Activated CD8-positive, alpha-beta T cell treated with anti-CD3 and anti-CD28 coated beads for 36 hours (primary cell): Measurements from ENCODE around the gene CNTNAP4. TPM values are rescaled to one million over a fixed set of nuclear protein-coding genes. Genes with fewer than 3 reads are reported as not detected.

ENCODE experiments used
- ATAC-seq: fragments of 200-7000 bp; cut with Tn5 transposase; one replicate; pipeline ENCODE4 v1.10.0; 2021; ENCODE audit warnings: mild to moderate bottlenecking, moderate library complexity
- CTCF ChIA-PET: fragments of 350-600 bp; sonication (Branson Sonifier 250); formaldehyde crosslinking; loops from one replicate; lab custom pipeline; 2021; ENCODE audit warnings: antibody characterized with exemption; lab: Charles Lee
- POLR2A ChIA-PET: fragments of 350-600 bp; sonication (Branson Sonifier 250); formaldehyde crosslinking; loops from one replicate; lab custom pipeline; 2021; ENCODE audit warnings: antibody characterized with exemption; lab: Charles Lee
- DNase-seq: peaks from one replicate; pipeline ENCODE4 v3.0.0-alpha.2; 2020
- H3K27ac Mint-ChIP-seq: one replicate; pipeline ENCODE4 v1.8.0; 2021; ENCODE audit warnings: mild to moderate bottlenecking, mixed read lengths
- H3K27me3 Mint-ChIP-seq: one replicate; pipeline ENCODE4 v1.8.0; 2021; ENCODE audit warnings: mixed read lengths
- H3K36me3 Mint-ChIP-seq: one replicate; pipeline ENCODE4 v1.8.0; 2021; ENCODE audit warnings: low read depth, mixed read lengths
- H3K4me1 Mint-ChIP-seq: one replicate; pipeline ENCODE4 v1.8.0; 2021; ENCODE audit warnings: low read depth, mixed read lengths
- H3K4me3 Mint-ChIP-seq: one replicate; pipeline ENCODE4 v1.8.0; 2021; ENCODE audit warnings: mild to moderate bottlenecking, moderate library complexity, mixed read lengths
- H3K9me3 Mint-ChIP-seq: one replicate; pipeline ENCODE4 v1.8.0; 2021; ENCODE audit warnings: mixed read lengths
- intact Hi-C: fragments of 100-400 bp; cut with micrococcal nuclease; formaldehyde crosslinking; loops from one replicate; pipeline ENCODE4 v1.10.0; 2022
- total RNA-seq, 2 experiments: library from RNA; stranded (reverse); gene quantifications; one replicate each; pipeline ENCODE4 v1.2.3, GENCODE V29; 2021
- TF ChIP-seq, protein P1 (sequence below): fragments of 200-600 bp; IDR thresholded peaks from one replicate; pipeline ENCODE4 v1.8.0; 2022; ENCODE audit warnings: antibody characterized with exemption, mild to moderate bottlenecking

Gene CNTNAP4
- total RNA-seq, 2 experiments from 2014 or later = not detected

DNA sequence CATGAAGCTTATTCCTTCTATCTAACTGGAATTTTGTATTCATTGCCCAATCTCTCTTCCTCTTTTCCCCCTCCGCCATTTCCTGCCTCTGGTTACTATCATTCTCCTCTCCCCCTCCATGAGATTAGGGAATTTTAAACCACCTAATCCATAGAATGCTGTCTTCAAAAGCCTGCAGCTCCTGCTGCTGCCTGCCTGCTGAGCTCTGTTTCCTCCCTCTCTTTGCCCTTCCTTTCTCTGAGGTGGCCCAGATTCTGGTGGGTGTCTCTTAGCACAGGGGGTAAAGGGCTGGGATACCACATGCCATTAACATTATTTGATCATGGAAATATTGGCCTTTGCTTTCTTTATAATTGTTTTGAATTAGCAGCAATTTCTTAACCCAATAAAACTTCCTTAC is 241.6 kb downstream of the CNTNAP4 start:
- ATAC-seq = no peak
- intact Hi-C loops = no loop called here
- DNase-seq = no peak
- no peak overlapping the region for H3K27ac Mint-ChIP-seq
- H3K4me3 Mint-ChIP-seq = no peak overlapping the region
- POLR2A ChIA-PET = no interaction called here
- H3K9me3 Mint-ChIP-seq = peaks cover 5% of the 10 kb centered on the region
- H3K4me1 Mint-ChIP-seq = no peaks in the 10 kb centered on the region
- TF ChIP-seq, protein P1, sequence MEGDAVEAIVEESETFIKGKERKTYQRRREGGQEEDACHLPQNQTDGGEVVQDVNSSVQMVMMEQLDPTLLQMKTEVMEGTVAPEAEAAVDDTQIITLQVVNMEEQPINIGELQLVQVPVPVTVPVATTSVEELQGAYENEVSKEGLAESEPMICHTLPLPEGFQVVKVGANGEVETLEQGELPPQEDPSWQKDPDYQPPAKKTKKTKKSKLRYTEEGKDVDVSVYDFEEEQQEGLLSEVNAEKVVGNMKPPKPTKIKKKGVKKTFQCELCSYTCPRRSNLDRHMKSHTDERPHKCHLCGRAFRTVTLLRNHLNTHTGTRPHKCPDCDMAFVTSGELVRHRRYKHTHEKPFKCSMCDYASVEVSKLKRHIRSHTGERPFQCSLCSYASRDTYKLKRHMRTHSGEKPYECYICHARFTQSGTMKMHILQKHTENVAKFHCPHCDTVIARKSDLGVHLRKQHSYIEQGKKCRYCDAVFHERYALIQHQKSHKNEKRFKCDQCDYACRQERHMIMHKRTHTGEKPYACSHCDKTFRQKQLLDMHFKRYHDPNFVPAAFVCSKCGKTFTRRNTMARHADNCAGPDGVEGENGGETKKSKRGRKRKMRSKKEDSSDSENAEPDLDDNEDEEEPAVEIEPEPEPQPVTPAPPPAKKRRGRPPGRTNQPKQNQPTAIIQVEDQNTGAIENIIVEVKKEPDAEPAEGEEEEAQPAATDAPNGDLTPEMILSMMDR = no peak
- CTCF ChIA-PET = no interaction called here
- no peaks in the 10 kb centered on the region for H3K36me3 Mint-ChIP-seq
- H3K27me3 Mint-ChIP-seq = peaks cover 1% of the 10 kb centered on the region

DNA sequence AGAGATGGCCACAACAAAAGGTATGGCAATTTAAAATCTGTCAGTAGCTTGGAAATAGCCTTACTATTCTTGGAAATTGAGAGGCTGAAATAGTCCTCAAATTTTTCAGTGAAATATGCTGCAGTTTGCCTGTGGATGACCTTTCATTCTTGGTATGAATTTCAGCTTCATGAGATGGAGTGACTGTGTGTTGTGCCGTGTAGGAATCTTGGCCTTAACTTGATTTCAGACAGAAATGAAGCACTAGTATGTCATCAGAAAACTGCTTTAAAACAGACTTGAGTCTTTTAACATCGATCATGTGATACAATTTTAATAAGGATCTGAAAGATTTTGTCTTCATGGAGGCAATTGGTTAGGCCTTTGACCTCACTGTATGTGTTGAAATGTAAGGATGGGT is 247.2 kb downstream of the CNTNAP4 start:
- Mint-ChIP-seq H3K36me3 (no peaks in the 10 kb centered on the region), H3K4me1 (no peaks in the 10 kb centered on the region), H3K4me3 (no peak overlapping the region), H3K9me3 (peaks cover 5% of the 10 kb centered on the region), H3K27ac (no peak overlapping the region), H3K27me3 (no peaks in the 10 kb centered on the region)
- CTCF ChIA-PET = no interaction called here
- POLR2A ChIA-PET = no interaction called here
- TF ChIP-seq, protein P1 = no peak
- ATAC-seq = no peak
- DNase-seq = no peak
- intact Hi-C loops = no loop called here

DNA sequence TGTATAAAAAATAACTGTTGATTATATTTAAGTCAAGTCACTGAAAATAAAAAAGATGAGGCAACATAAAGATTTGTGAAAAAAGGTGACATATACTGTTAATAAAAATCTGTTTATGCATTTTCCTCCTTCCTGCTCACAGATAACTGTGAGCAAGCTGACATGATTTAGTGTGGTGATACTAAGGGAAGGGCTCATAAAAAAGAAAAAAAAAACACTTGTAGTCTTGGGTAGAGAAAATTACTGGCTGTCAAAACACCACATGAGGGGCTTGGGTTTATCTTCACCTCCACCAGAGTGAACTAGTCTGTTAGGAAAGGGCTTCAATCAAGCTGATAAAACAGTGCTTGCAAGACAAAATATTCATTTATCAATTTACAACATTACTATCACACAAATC is 247.6 kb downstream of the CNTNAP4 start:
- H3K4me3 Mint-ChIP-seq = no peak overlapping the region
- H3K9me3 Mint-ChIP-seq = peaks cover 5% of the 10 kb centered on the region
- TF ChIP-seq, protein P1 = no peak
- H3K27ac Mint-ChIP-seq = no peak overlapping the region
- no peaks in the 10 kb centered on the region for H3K4me1 Mint-ChIP-seq
- intact Hi-C loops = no loop called here
- ATAC-seq = no peak
- H3K27me3 Mint-ChIP-seq = no peaks in the 10 kb centered on the region
- ChIA-PET POLR2A (no interaction called here), CTCF (no interaction called here)
- no peak for DNase-seq
- no peaks in the 10 kb centered on the region for H3K36me3 Mint-ChIP-seq

DNA sequence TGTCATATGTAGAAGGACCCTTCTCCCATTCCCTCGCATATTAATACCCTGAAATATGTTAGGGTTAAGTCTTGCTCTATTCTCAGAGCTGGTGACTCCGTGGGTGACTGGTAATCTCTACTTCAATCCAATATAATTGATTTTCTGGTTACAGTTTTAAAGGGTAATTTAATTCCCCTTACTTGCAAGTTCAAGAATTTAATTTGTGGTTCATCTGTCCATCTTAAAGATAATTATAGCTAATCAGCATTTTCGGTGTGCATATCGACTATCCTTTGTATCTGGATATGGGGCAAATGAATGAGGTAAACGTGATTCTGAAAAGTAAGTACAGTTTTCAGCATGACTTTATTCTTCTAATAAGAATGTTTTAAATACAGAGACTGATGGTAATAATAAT is 250.0 kb downstream of the CNTNAP4 start:
- DNase-seq = no peak
- TF ChIP-seq, protein P1 = no peak
- CTCF ChIA-PET = no interaction called here
- no peaks in the 10 kb centered on the region for H3K27me3 Mint-ChIP-seq
- intact Hi-C loops = no loop called here
- ATAC-seq = no peak
- POLR2A ChIA-PET = no interaction called here
- H3K27ac Mint-ChIP-seq = no peak overlapping the region
- peaks cover 1% of the 10 kb centered on the region for H3K9me3 Mint-ChIP-seq
- no peaks in the 10 kb centered on the region for H3K36me3 Mint-ChIP-seq
- no peak overlapping the region for H3K4me3 Mint-ChIP-seq
- no peaks in the 10 kb centered on the region for H3K4me1 Mint-ChIP-seq

DNA sequence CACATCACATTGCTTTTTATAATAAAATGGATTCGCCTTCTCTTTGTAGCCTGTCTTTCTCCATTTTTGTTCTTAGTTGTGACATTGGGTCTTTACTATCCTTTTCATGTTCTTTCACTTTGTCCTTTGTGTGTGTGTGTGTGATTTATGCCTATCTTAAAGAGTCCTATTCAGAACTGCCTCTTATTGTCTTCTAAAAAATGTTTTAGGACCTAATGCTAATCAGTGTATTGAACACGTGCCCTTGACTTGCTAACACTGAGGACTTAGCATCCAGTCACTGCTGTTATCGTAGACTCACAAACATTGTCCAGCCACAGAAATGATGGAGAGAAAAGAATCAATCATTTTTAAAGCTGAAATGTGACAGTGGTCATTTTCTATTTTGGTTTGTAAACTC is 251.9 kb downstream of the CNTNAP4 start:
- intact Hi-C loops = no loop called here
- TF ChIP-seq, protein P1 = no peak
- ChIA-PET CTCF (no interaction called here), POLR2A (no interaction called here)
- Mint-ChIP-seq H3K9me3 (peaks cover 1% of the 10 kb centered on the region), H3K4me3 (no peak overlapping the region), H3K27ac (no peak overlapping the region), H3K36me3 (no peaks in the 10 kb centered on the region), H3K4me1 (no peaks in the 10 kb centered on the region), H3K27me3 (no peaks in the 10 kb centered on the region)
- ATAC-seq = no peak
- no peak for DNase-seq
